Measurements from ENCODE around the gene GCN1. TPM values are rescaled to one million over a fixed set of nuclear protein-coding genes. Genes with fewer than 3 reads are reported as not detected.

Gene GCN1
- total RNA-seq, 4 donors from 2014 or later, result 37.8 to 115 (median 50.8) TPM

- 89 to 96% methylated on average over 4 of the region's 4 CpGs for WGBS, 2 donors
- no peak for DNase-seq (ENCODE audit: low spot score in 2 of 2)
- no peak overlapping the region for H3K4me3 ChIP-seq (ENCODE audit: low read depth, poor library complexity, severe bottlenecking)
- TF ChIP-seq POLR2A (IDR thresholded peaks at IDR 0.05) (no peak), CTCF (IDR thresholded peaks at IDR 0.05) (no peak)
- intact Hi-C loops (cut with DNase I; ENCODE audit: low total_unique reads), result no loop called here
These were observed 26.2 kb downstream of the GCN1 start for GRCh38 chr12:120168337-120168736.

GRCh38 chr12:120167529-120168095 lies 26.9 kb downstream of the GCN1 start:
- intact Hi-C loops (cut with DNase I; ENCODE audit: low total_unique reads), result no loop called here
- H3K4me3 ChIP-seq (ENCODE audit: low read depth, poor library complexity, severe bottlenecking), result no peak overlapping the region
- no peak for DNase-seq (ENCODE audit: low spot score in 2 of 2)
- 83 to 87% methylated on average over 6 of the region's 6 CpGs for WGBS, 2 donors
- TF ChIP-seq CTCF (IDR thresholded peaks at IDR 0.05) (no peak), POLR2A (IDR thresholded peaks at IDR 0.05) (no peak)

- no peak overlapping the region for H3K4me3 ChIP-seq (ENCODE audit: low read depth, poor library complexity, severe bottlenecking)
- no peak for DNase-seq (ENCODE audit: low spot score in 2 of 2)
- 85 to 88% methylated on average over 8 to 11 of the region's 11 CpGs for WGBS, 2 donors
- no peak for TF ChIP-seq CTCF (IDR thresholded peaks at IDR 0.05)
- no peak for TF ChIP-seq POLR2A (IDR thresholded peaks at IDR 0.05)
- intact Hi-C loops (cut with DNase I; ENCODE audit: low total_unique reads), result no loop called here
These were observed 30.2 kb downstream of the GCN1 start for GRCh38 chr12:120164293-120164692.

- DNase-seq (ENCODE audit: low spot score in 2 of 2), result no peak
- no peak for TF ChIP-seq POLR2A (IDR thresholded peaks at IDR 0.05)
- no peak for TF ChIP-seq CTCF (IDR thresholded peaks at IDR 0.05)
- H3K4me3 ChIP-seq (ENCODE audit: low read depth, poor library complexity, severe bottlenecking), result no peak overlapping the region
- WGBS, 2 donors, result 83 to 87% methylated on average over 8 of the region's 8 CpGs
- intact Hi-C loops (cut with DNase I; ENCODE audit: low total_unique reads), result no loop called here
These were observed 31.8 kb downstream of the GCN1 start for GRCh38 chr12:120162763-120163162.

GRCh38 chr12:120161852-120162251 lies 32.7 kb downstream of the GCN1 start:
- no peak overlapping the region for H3K4me3 ChIP-seq (ENCODE audit: low read depth, poor library complexity, severe bottlenecking)
- intact Hi-C loops (cut with DNase I; ENCODE audit: low total_unique reads), result no loop called here
- no peak for DNase-seq (ENCODE audit: low spot score in 2 of 2)
- WGBS, 2 donors, result 94 to 95% methylated on average over 11 of the region's 11 CpGs
- TF ChIP-seq CTCF (IDR thresholded peaks at IDR 0.05) (no peak), POLR2A (IDR thresholded peaks at IDR 0.05) (no peak)
